GM21447 (cell line): ENCODE data around the gene COG2.
"Not testable (repeated sequence)": the region's sequence is repeated elsewhere in the genome, so short reads cannot be mapped to it uniquely, and the experiment has no call there.

Experiments used
- ATAC-seq: cut with Tn5 transposase; IDR thresholded peaks from one replicate; pipeline ENCODE4 v1.9.1; 2021; ENCODE audit not compliant: unreplicated experiment

COG2 gene

GRCh38 chr1:230624097-230624713, 18.1 kb upstream of the COG2 start:
- no peak for ATAC-seq

- no peak for ATAC-seq
Measured at GRCh38 chr1:230626232-230626631, 16.0 kb upstream of the COG2 start.

- ATAC-seq = no peak
Measured at GRCh38 chr1:230627767-230628166, 14.5 kb upstream of the COG2 start.

- no peak for ATAC-seq
Measured at GRCh38 chr1:230629511-230629910, 12.8 kb upstream of the COG2 start.

- ATAC-seq = no peak
Measured at GRCh38 chr1:230631477-230631876, 10.8 kb upstream of the COG2 start.

- ATAC-seq = no peak
Measured at GRCh38 chr1:230632273-230632873, 9.9 kb upstream of the COG2 start.

- no peak for ATAC-seq
Measured at GRCh38 chr1:230633469-230633868, 8.8 kb upstream of the COG2 start.

- ATAC-seq = no peak
Measured at GRCh38 chr1:230634384-230634783, 7.9 kb upstream of the COG2 start.

- ATAC-seq = no peak
Measured at GRCh38 chr1:230636575-230637148, 5.6 kb upstream of the COG2 start.

GRCh38 chr1:230639714-230640209, 2.5 kb upstream of the COG2 start:
- no peak for ATAC-seq

- ATAC-seq = no peak
Measured at GRCh38 chr1:230641346-230641745, 935 bp upstream of the COG2 start.

GRCh38 chr1:230641900-230642262, 400 bp upstream of the COG2 start:
- peak; percentile 7 for ATAC-seq

- ATAC-seq = no peak
Measured at GRCh38 chr1:230643908-230644307, 1.6 kb downstream of the COG2 start.

- no peak for ATAC-seq
Measured at GRCh38 chr1:230646710-230647302, 4.5 kb downstream of the COG2 start.

- ATAC-seq = no peak
Measured at GRCh38 chr1:230647321-230647720, 5.0 kb downstream of the COG2 start.

- no peak for ATAC-seq
Measured at GRCh38 chr1:230648114-230648513, 5.8 kb downstream of the COG2 start.

- no peak for ATAC-seq
Measured at GRCh38 chr1:230650300-230650699, 8.0 kb downstream of the COG2 start.

GRCh38 chr1:230651235-230651634, 9.0 kb downstream of the COG2 start:
- ATAC-seq = no peak

GRCh38 chr1:230656719-230657118, 14.4 kb downstream of the COG2 start:
- not testable (repeated sequence) for ATAC-seq

- ATAC-seq = not testable (repeated sequence)
Measured at GRCh38 chr1:230658103-230658502, 15.8 kb downstream of the COG2 start.

GRCh38 chr1:230658691-230659090, 16.4 kb downstream of the COG2 start:
- ATAC-seq = no peak

- no peak for ATAC-seq
Measured at GRCh38 chr1:230661976-230662375, 19.7 kb downstream of the COG2 start.
